Cardiac septum (tissue), 1 donor: ENCODE results near the gene PSPH. TPM values are rescaled to one million over a fixed set of nuclear protein-coding genes. Genes with fewer than 3 reads are reported as not detected.
A peak's percentile ranks its signal among the peaks of the same experiment; 100 is the strongest.
"Not testable (repeated sequence)": the region's sequence is repeated elsewhere in the genome, so short reads cannot be mapped to it uniquely, and the experiment has no call there.

ENCODE experiments used
- DNase-seq: peaks from one replicate; pipeline ENCODE4 v3.0.0-alpha.2; 2020; ENCODE audit warnings: low spot score
- intact Hi-C: fragments of 100-400 bp; cut with DNase I; formaldehyde crosslinking; loops from one replicate; pipeline ENCODE4 v1.14.0; 2022
- long read RNA-seq: library from polyadenylated mRNA; unstranded; transcript quantifications from one replicate; pipeline ENCODE4 v2.0.0, GENCODE V29; 2021
- total RNA-seq: library from RNA; stranded (reverse); fragmentation: NEBNext Ultra II Directional; extraction: Animal tissue kit (Norgen Biotek cat#: 25700); gene quantifications from one replicate; pipeline ENCODE4 v1.2.1, GENCODE V29; 2021
- donor health status: DM: no; HTN: no; CAD: no.

The PSPH gene
- total RNA-seq = 9.7 TPM
- long read RNA-seq, partial matches to known transcripts = 1 of 15 reads
- long read RNA-seq, other reads (novel, unspliced or antisense) = 9 of 15 reads

GRCh38 chr7:56051339-56052191, at the start of gene PSPH, which contains the start of gene CCT6A:
TSS of gene PSPH (minus strand) at chr7:56051444. CDS start at chr7:56021212, 30,232 bp downstream.
TSS of gene CCT6A (plus strand) at chr7:56051765. CDS start at chr7:56051849, 84 bp downstream.
- DNase-seq = peak; percentile 99
- intact Hi-C loops = loop anchor here (1.0 to 2.0 kb wide), 2 partner anchors 13 to 87 kb away; partner anchors contain the start of genes NIPSNAP2 and SUMF2

- intact Hi-C loops = no loop called here
- no peak for DNase-seq
Measured at GRCh38 chr7:56099653-56100052, 48.4 kb upstream of the PSPH start.

DNA sequence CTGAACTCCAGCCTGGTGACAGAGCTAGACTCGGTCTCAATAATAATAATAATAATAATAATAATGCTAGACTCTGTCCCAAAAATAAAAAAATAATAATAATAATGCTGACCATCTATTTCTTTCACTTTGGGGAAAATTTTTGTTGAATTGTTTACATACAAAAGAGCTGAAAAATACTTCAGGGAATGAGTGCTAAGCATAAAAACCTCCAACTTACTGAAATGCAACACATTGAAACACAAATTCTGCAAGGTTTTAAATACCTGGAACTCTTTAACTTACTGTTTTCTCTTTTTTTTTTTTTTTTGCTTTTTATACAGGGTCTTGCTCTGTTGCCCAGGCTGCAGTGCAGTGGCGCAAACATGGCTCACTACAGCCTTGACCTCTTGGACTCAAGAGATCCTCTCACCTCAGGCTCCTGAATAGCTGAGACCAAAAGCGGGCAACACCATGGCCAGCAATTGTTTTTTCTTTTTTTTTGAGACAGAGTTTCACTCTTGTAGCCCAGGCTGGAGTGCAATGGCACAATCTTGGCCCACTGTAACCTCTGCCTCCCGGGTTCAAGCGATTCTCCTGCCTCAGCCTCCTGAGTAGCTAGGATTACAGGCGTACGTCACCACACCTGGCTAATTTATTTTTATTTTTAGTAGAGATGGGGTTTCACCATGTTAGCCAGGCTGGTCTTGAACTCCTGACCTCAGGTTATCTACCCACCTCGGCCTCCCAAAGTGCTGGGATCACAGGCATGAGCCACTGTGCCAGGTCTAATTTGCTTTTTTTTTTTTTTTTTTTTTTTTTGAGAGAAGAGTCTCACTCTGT, 47.2 kb upstream of the PSPH start:
- not testable (repeated sequence) for DNase-seq

GRCh38 chr7:56097700-56098099, 46.5 kb upstream of the PSPH start:
- intact Hi-C loops = no loop called here
- DNase-seq = no peak

More for the DNA sequence above, 47.2 kb upstream of the PSPH start:
- intact Hi-C loops = not testable (repeated sequence)

DNA sequence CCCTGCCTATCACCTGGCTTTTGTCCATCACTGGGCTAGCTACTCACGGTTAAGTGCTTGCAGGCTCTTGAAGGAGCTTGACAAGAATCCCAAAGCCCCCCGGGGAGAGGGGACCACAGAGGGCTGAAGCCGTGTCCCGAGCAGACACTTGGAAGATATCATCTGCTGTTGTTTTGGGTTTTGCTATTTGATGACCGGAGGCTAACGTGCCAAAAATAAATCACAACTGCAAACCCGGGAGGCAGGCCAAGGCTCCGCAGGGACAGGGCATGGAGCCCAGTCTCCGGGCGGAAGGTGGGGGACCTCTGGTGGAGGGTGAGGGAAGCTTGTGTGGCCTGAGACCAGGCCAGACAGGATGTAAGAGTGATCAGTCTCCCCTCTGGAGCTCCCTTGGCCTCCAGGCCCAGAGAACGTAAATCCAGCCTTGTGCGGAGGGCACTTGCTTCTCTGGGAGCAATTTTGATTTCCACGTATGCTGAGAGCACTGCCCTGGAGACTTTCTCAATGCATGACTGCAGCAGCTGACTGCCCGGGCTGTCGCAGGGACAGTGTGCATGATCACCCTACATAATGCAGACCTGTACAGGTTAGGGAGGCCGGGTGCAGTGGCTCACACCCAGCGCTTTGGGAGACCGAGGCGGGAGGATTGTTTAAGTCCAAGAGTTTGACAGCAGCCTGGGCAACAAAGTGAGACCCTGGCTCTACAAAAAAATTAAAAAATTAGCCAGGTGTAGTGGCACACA, 41.7 kb upstream of the PSPH start, which contains the start of gene PHKG1:
PHKG1 (minus strand) TSS at position 164 of the 743 bp plus-strand sequence. CDS start 4,011 bp downstream, outside the sequence.
- intact Hi-C loops = no loop called here

DNA sequence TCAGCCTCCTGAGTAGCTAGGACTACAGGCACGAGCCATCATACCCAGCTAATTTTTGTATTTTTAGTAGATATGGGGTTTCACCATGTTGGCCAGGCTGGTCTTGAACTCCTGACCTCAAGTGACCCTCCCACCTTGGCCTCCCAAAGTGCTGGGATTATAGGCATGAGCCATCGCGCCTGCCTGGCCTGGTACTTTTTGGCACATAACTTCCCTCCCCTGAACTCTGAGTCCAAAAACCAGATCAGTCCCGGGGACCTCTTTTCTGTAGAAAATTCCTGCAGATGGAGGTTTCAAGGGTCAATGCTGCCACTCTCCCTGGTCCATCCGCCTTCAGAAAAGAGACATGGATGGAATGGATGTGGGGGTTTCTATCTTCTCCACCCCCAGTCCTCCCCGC, 41.1 kb upstream of the PSPH start:
- DNase-seq, intact Hi-C loops: not testable (repeated sequence)

More for the DNA sequence above, 41.7 kb upstream of the PSPH start, which contains the start of gene PHKG1:
- peak; percentile 89 for DNase-seq

DNA sequence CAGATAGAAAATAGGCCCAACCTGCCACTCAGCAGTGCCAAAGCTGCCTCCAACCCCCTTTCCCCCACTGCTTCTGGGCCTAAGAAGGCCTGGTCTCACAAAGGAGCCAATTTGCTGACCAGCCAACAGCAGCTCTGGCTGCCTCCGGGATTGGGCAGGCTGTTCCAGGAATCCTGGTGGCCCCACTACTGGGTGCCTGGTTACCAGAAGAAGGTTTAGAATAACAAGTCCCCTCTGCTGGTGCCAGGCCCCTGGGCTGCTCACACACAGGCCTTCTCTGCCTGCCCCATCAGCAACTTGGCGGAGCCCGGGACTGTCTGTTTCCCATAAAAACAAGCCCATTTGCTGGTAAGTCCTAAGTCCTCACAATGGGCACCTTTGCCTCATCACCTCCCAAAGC, 40.3 kb upstream of the PSPH start:
- intact Hi-C loops = no loop called here
- no peak for DNase-seq

GRCh38 chr7:56087445-56087844, 36.2 kb upstream of the PSPH start:
- no peak for DNase-seq
- intact Hi-C loops = no loop called here

DNA sequence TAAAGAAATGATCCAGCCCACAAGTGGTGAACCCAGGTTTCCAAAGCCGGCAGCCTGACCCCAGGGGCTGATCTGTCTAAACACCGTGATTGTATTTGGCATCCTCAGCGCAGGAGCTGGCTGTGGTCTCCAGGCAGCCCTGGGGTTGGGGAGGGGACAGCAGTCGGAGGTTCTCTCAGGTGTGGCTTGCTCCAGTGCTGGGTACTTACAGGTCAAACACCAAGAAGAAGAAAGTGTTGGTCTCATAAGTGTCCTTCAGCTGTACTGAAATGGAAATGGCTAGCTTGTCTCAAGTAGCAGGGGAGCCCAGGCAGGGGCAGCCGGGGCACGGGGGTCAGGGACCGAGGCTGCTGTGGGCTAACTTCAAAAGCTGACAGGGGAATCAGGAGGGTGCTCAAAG, 35.5 kb upstream of the PSPH start:
- intact Hi-C loops = no loop called here
- DNase-seq = no peak

DNA sequence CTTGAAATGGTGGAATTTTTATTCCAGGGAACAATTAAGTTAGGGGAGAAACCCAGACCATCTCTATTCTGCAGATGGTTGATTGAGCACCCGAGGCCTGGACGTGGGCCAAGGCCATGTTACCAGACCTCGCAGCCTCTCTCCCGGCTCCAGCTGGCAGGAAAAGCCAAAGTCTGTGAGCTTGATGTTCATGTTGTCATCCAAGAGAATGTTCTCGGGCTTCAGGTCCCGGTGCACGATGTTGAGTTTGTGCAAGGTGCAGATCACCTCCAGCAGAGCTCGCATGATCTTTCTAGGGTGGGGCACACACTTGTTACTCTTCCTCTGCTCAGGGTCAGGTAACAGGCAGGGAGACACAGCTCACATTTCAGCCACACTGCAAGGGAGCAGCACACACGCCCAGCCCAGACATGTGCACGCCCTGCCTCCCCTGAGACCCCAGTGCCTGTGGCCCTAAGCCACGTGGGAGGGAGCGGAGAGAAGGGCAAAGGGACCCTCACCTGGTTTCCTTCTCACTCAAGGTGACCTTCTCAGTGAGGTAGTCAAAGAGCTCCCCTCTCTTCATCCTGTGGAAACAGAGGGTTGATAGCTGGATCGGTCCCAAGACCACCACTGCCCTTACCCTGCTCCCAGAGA, 32.0 kb upstream of the PSPH start:
- intact Hi-C loops = no loop called here
- DNase-seq = peak; percentile 72

DNA sequence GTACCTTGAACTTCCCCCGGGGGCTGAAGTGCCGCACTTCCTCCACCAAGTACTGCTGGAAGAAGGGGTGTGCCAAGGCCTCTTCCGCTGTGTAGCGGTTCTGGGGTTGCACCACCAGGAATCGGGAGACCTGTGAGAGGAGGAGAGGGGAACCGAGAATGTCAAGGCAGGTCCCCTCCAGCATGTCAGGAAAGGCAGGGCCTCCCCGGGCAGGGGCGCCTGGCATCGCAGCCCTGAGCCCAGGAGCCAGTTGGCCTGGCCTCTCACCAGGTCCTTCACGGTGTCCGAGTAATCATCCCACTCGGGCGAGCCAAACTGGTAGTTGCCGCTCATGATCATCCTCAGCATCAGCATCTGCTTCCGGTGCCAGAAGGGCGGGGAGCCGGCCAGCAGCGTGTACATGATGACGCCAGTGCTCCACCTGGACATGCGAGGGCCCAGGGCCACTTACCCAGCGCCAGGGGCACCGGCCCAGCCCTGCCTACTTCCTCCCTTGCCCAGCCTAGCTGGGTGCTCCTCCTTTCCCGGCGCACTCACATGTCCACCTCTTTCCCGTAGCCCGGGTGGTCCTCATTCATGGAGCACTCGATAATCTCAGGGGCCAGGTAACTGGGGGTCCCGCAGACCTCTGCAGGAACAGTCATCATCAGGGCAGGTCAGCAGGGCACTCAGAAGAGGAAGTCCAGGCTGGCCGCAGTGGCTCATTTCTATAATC, 30.5 kb upstream of the PSPH start:
- intact Hi-C loops = no loop called here
- DNase-seq = peak; percentile 68

GRCh38 chr7:56080726-56081435, 29.6 kb upstream of the PSPH start:
- intact Hi-C loops = not testable (repeated sequence)
- peak; percentile 63 for DNase-seq

DNA sequence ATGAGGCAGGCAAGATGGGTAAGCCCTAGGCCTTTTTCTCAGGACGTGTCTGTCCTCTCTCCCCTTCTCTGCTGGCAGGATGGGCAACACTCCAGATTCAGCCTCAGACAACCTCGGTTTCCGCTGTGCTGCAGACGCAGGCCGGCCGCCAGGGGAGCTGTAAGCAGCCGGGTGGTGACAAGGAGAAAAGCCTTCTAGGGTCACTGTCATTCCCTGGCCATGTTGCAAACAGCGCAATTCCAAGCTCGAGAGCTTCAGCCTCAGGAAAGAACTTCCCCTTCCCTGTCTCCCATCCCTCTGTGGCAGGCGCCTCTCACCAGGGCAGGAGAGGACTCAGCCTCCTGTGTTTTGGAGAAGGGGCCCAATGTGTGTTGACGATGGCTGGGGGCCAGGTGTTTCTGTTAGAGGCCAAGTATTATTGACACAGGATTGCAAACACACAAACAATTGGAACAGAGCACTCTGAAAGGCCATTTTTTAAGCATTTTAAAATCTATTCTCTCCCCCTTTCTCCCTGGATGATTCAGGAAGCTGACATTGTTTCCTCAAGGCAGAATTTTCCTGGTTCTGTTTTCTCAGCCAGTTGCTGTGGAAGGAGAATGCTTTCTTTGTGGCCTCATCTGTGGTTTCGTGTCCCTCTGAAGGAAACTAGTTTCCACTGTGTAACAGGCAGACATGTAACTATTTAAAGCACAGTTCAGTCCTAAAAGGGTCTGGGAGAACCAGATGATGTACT, 28.4 kb upstream of the PSPH start:
- peak; percentile 91 for DNase-seq
- intact Hi-C loops = loop anchor here (5.0 to 10.0 kb wide), 2 partner anchors 107 to 195 kb away; partner anchors contain the start of gene ZNF713

DNA sequence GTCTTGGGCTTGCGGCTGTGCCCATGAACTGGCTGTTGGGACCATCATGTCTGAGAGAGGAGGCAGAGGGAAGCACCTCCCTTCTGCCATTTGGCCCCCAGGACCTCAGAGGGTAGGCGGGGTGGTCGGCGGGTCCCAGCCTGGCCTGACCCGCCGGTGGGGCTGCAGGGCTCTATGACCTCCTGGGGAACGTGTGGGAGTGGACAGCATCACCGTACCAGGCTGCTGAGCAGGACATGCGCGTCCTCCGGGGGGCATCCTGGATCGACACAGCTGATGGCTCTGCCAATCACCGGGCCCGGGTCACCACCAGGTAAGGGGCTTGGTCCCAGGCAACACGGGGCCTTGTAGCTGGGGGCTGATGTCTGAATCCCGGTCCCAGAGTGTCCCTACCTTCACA, 27.0 kb upstream of the PSPH start:
- DNase-seq = peak; percentile 69

DNA sequence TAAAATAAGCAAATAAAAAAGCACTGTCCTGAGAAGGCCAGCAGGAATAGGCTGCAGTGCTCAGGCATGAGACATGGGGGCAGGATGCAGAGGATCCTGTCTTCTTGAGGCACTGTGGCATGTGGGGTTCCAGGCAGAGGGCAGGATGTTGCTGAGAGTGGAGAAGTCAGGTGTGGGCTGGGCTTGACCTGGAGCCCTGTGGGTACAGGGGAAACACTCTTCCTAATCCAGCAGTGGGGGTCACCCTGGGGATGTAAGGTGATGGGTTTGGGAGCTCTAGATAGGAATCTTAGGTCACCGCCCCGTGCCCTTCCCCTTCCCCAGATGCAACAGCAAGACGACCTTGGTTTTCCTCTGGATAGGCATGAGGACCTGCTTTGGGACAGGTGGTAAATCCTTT, 26.4 kb upstream of the PSPH start:
- peak; percentile 63 for DNase-seq
- intact Hi-C loops = loop anchor here (5.0 to 10.0 kb wide), 2 partner anchors 105 to 193 kb away; partner anchors contain the start of gene ZNF713

More for the DNA sequence above, 27.0 kb upstream of the PSPH start:
- intact Hi-C loops = loop anchor here (5.0 to 10.0 kb wide), 2 partner anchors 106 to 193 kb away; partner anchors contain the start of gene ZNF713

DNA sequence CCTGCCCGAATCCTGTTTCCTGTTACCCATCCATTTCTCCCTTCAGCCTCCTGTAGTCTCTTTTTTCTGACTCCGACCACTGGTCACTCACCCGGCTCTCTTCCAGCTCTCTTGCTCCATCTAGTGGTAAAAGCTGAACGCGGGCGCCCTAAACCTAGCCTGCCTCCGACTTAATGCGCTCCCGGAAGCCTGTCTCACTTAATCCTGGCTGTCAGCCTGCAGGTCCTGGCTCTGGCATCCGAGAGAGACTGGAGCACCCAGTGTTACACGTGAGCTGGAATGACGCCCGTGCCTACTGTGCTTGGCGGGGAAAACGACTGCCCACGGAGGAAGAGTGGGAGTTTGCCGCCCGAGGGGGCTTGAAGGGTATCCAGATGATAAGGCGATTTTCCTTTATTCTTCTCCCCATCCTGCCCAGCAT, 23.1 kb upstream of the PSPH start:
- intact Hi-C loops = loop anchor here (1.0 to 10.0 kb wide), 3 partner anchors 70 to 433 kb away; partner anchors contain the start of gene ZNF713
- peak; percentile 94 for DNase-seq
